ENCODE results near the gene PSMA8. TPM values are rescaled to one million over a fixed set of nuclear protein-coding genes. Genes with fewer than 3 reads are reported as not detected.
"Not testable (repeated sequence)": the region's sequence is repeated elsewhere in the genome, so short reads cannot be mapped to it uniquely, and the experiment has no call there.

The PSMA8 gene
- total RNA-seq, 1 donor from 2014 or later: not detected

DNA sequence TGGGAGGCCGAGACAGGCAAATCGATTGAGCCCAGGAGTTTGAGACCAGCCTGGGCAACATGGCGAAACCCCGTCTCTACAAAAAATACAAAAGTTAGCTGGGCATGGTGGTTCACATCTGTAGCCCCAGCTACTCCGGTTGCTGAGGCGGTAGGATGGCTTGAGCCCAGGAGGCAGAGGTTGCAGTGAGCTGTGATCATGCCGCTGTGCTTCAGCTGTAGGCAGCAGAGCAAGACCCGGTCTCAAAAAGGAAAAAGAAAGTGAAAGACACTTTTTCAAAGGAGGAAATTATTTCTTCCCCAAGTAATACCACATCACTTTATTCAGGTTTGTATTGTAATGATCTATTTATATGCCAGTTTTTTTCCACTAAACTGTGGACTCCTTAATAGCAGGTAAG lies 56.8 kb downstream of the PSMA8 start:
- TF ChIP-seq, protein P1, sequence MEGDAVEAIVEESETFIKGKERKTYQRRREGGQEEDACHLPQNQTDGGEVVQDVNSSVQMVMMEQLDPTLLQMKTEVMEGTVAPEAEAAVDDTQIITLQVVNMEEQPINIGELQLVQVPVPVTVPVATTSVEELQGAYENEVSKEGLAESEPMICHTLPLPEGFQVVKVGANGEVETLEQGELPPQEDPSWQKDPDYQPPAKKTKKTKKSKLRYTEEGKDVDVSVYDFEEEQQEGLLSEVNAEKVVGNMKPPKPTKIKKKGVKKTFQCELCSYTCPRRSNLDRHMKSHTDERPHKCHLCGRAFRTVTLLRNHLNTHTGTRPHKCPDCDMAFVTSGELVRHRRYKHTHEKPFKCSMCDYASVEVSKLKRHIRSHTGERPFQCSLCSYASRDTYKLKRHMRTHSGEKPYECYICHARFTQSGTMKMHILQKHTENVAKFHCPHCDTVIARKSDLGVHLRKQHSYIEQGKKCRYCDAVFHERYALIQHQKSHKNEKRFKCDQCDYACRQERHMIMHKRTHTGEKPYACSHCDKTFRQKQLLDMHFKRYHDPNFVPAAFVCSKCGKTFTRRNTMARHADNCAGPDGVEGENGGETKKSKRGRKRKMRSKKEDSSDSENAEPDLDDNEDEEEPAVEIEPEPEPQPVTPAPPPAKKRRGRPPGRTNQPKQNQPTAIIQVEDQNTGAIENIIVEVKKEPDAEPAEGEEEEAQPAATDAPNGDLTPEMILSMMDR (IDR thresholded peaks at IDR 0.05): no peak
- Mint-ChIP-seq H3K27me3 (ENCODE audit: unreplicated experiment) (peaks cover 7% of the 10 kb centered on the region), H3K27ac (ENCODE audit: unreplicated experiment) (no peak overlapping the region), H3K9me3 (ENCODE audit: unreplicated experiment) (no peaks in the 10 kb centered on the region), H3K4me3 (ENCODE audit: unreplicated experiment) (no peak overlapping the region), H3K36me3 (ENCODE audit: unreplicated experiment) (no peaks in the 10 kb centered on the region), H3K4me1 (ENCODE audit: unreplicated experiment) (no peaks in the 10 kb centered on the region)
- no peak for DNase-seq (ENCODE audit: extremely low spot score, unreplicated experiment)

DNA sequence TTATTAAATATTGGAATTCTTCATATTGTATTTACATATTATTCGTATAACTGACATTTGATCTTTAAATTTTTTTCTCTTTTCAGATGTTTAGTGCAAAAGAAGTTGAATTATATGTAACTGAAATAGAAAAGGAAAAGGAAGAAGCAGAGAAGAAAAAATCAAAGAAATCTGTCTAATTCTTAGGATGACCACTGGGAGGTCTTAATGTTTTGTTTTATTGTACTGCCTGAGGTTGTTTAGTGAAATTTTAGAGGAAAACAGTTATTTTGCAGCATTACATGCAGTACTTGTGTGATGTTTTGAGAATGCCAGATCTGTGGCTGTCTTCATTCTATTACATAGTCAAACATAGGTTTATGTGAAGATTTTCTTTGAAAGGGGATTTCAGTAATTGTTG lies 58.6 kb downstream of the PSMA8 start:
- Mint-ChIP-seq H3K27me3 (ENCODE audit: unreplicated experiment) (peaks cover 7% of the 10 kb centered on the region), H3K36me3 (ENCODE audit: unreplicated experiment) (no peaks in the 10 kb centered on the region), H3K27ac (ENCODE audit: unreplicated experiment) (no peak overlapping the region), H3K4me1 (ENCODE audit: unreplicated experiment) (no peaks in the 10 kb centered on the region), H3K4me3 (ENCODE audit: unreplicated experiment) (no peak overlapping the region), H3K9me3 (ENCODE audit: unreplicated experiment) (no peaks in the 10 kb centered on the region)
- no peak for DNase-seq (ENCODE audit: extremely low spot score, unreplicated experiment)
- TF ChIP-seq, protein P1 (IDR thresholded peaks at IDR 0.05): no peak

DNA sequence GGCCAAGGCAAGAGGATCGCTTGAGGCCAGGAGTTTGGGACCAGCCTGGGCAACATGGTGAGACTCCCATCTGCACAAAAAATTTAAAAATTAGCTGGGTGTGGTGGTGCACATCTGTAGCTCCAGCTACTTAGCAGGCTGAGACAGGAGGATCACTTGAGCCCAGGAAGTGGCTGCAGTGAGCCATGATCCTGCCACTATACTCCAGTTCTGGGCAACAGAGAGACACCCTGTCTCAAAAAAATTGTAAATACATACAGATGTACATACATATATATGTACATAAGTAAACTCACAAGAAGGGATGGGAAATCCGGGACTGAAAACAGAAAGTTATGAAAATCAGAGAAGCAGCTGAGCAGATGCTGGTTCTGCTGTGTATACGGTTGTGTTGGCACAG lies 62.9 kb downstream of the PSMA8 start:
- Mint-ChIP-seq H3K27me3 (ENCODE audit: unreplicated experiment) (no peaks in the 10 kb centered on the region), H3K36me3 (ENCODE audit: unreplicated experiment) (no peaks in the 10 kb centered on the region), H3K9me3 (ENCODE audit: unreplicated experiment) (no peaks in the 10 kb centered on the region), H3K4me3 (ENCODE audit: unreplicated experiment) (no peak overlapping the region), H3K27ac (ENCODE audit: unreplicated experiment) (no peak overlapping the region), H3K4me1 (ENCODE audit: unreplicated experiment) (no peaks in the 10 kb centered on the region)
- TF ChIP-seq, protein P1 (IDR thresholded peaks at IDR 0.05): no peak
- no peak for DNase-seq (ENCODE audit: extremely low spot score, unreplicated experiment)

DNA sequence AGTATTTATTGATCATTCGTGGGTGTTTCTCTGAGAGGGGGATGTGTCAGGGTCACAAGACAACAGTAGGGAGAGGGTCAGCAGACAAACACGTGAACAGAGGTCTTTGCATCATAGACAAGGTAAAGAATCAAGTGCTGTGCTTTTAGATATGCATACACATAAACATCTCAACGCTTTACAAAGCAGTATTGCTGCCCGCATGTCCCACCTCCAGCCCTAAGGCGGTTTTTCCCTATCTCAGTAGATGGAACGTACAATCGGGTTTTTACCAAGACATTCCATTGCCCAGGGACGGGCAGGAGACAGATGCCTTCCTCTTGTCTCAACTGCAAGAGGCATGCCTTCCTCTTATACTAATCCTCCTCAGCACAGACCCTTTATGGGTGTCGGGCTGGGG lies 68.3 kb downstream of the PSMA8 start:
- H3K4me3 Mint-ChIP-seq (ENCODE audit: unreplicated experiment); H3K36me3 Mint-ChIP-seq (ENCODE audit: unreplicated experiment): not testable (repeated sequence)

DNA sequence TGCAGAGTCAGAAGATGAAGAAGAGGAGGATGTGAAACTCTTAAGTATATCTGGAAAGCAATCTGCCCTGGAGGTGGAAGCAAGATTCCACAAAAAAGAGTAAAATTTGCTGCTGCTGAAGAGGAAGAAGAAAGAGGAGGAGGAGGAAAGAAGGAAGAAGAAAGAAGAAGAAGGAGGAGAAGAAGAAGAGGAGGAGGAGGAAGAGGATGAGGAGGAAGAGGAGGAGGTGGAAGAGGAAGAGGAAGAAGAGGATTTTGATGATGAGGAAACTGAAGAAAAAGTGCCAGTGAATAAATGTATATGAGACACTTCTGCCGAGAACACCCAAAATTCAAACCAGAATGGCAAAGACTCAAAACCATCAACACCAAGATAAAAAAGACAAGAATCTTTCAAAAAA lies 71.6 kb downstream of the PSMA8 start:
- H3K9me3 Mint-ChIP-seq (ENCODE audit: unreplicated experiment): no peaks in the 10 kb centered on the region
- TF ChIP-seq, protein P1 (IDR thresholded peaks at IDR 0.05): no peak
- H3K36me3 Mint-ChIP-seq (ENCODE audit: unreplicated experiment): no peaks in the 10 kb centered on the region
- no peak for DNase-seq (ENCODE audit: extremely low spot score, unreplicated experiment)
- H3K4me1 Mint-ChIP-seq (ENCODE audit: unreplicated experiment): no peaks in the 10 kb centered on the region
- H3K4me3 Mint-ChIP-seq (ENCODE audit: unreplicated experiment): no peak overlapping the region
- no peak overlapping the region for H3K27ac Mint-ChIP-seq (ENCODE audit: unreplicated experiment)
- H3K27me3 Mint-ChIP-seq (ENCODE audit: unreplicated experiment): peaks cover 3% of the 10 kb centered on the region

More for the DNA sequence above, 68.3 kb downstream of the PSMA8 start:
- H3K27ac Mint-ChIP-seq (ENCODE audit: unreplicated experiment); DNase-seq (ENCODE audit: extremely low spot score, unreplicated experiment); H3K27me3 Mint-ChIP-seq (ENCODE audit: unreplicated experiment); H3K9me3 Mint-ChIP-seq (ENCODE audit: unreplicated experiment); H3K4me1 Mint-ChIP-seq (ENCODE audit: unreplicated experiment): not testable (repeated sequence)

DNA sequence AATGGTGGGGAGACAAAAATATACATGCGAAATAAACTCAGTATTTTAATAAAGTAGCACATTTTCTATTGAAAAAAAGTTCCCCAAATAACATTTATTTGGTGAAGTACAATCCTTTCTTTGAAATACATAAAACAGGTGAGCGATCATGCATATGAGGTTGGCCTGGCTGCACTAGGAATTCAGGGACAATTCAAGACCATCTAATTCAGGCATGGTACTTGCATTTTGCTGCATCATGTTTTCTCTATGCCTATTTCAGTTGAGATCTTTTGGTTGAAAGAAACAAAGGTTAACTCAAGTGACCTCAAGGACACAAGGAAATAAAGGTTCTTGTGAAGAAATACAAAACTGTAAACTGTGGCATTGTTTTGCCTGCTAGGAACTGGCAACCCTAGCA lies 72.8 kb downstream of the PSMA8 start:
- Mint-ChIP-seq H3K9me3 (ENCODE audit: unreplicated experiment) (no peaks in the 10 kb centered on the region), H3K4me1 (ENCODE audit: unreplicated experiment) (no peaks in the 10 kb centered on the region), H3K4me3 (ENCODE audit: unreplicated experiment) (no peak overlapping the region), H3K36me3 (ENCODE audit: unreplicated experiment) (no peaks in the 10 kb centered on the region), H3K27me3 (ENCODE audit: unreplicated experiment) (peaks cover 3% of the 10 kb centered on the region), H3K27ac (ENCODE audit: unreplicated experiment) (no peak overlapping the region)
- no peak for DNase-seq (ENCODE audit: extremely low spot score, unreplicated experiment)
- TF ChIP-seq, protein P1 (IDR thresholded peaks at IDR 0.05): no peak
